GM23338 (cell line): ENCODE measurements around the gene GAREM2. TPM values are rescaled to one million over a fixed set of nuclear protein-coding genes. Genes with fewer than 3 reads are reported as not detected.
A peak's percentile ranks its signal among the peaks of the same experiment; 100 is the strongest.

Experiments
- ATAC-seq: fragments of 200-7000 bp; cut with Tn5 transposase; 3 replicates; pipeline ENCODE4 v1.9.1; 2020
- DNase-seq: peaks from one replicate; pipeline ENCODE4 v3.0.0-alpha.2; 2015; ENCODE audit warnings: low spot score
- H2AFZ ChIP-seq: fragments of 200-600 bp; sonication (generic); 2 replicates; pipeline ENCODE4 v1.8.0; 2016; ENCODE audit warnings: antibody characterized with exemption, mild to moderate bottlenecking, moderate library complexity
- H3F3A ChIP-seq: fragments of 200-600 bp; sonication (generic); replicated peaks from 2 replicates; pipeline ENCODE4 v1.8.0; 2017; ENCODE audit warnings: antibody characterized with exemption, mixed run types, low read depth
- H3K27ac ChIP-seq: fragments of 200-600 bp; sonication (generic); 2 replicates; pipeline ENCODE4 v1.6.1; 2016; ENCODE audit warnings: low read depth
- H3K27me3 ChIP-seq: fragments of 200-600 bp; sonication (generic); 2 replicates; pipeline ENCODE4 v1.8.0; 2016; ENCODE audit warnings: mild to moderate bottlenecking, mixed run types, moderate library complexity; ENCODE audit not compliant: insufficient read depth
- H3K36me3 ChIP-seq: fragments of 200-600 bp; sonication (generic); 2 replicates; pipeline ENCODE4 v1.8.0; 2016; ENCODE audit warnings: mild to moderate bottlenecking; ENCODE audit not compliant: insufficient read depth
- H3K4me1 ChIP-seq: fragments of 200-600 bp; sonication (generic); 2 replicates; pipeline ENCODE4 v1.8.0; 2016; ENCODE audit warnings: mild to moderate bottlenecking, moderate library complexity; ENCODE audit not compliant: insufficient read depth
- H3K4me2 ChIP-seq: fragments of 200-600 bp; sonication (generic); 2 replicates; pipeline ENCODE4 v1.7.1; 2017; ENCODE audit warnings: mixed run types
- H3K4me3 ChIP-seq: fragments of 200-600 bp; sonication (generic); 2 replicates; pipeline ENCODE4 v1.6.1; 2016; ENCODE audit warnings: mixed run types
- H3K79me2 ChIP-seq: fragments of 200-600 bp; sonication (generic); replicated peaks from 2 replicates; pipeline ENCODE4 v1.8.0; 2017; ENCODE audit warnings: mild to moderate bottlenecking; ENCODE audit not compliant: insufficient read depth
- H3K9me2 ChIP-seq: fragments of 200-600 bp; sonication (generic); 2 replicates; pipeline ENCODE4 v1.8.0; 2017; ENCODE audit not compliant: insufficient read depth
- H4K20me1 ChIP-seq: fragments of 200-600 bp; sonication (generic); replicated peaks from 2 replicates; pipeline ENCODE4 v1.8.0; 2017; ENCODE audit warnings: mild to moderate bottlenecking; ENCODE audit not compliant: insufficient read depth
- H3K27ac Mint-ChIP-seq: 2 replicates; pipeline ENCODE4 v1.8.0; 2020; ENCODE audit warnings: inconsistent platforms, mild to moderate bottlenecking, moderate library complexity, mixed read lengths
- H3K27me3 Mint-ChIP-seq: 3 replicates; pipeline ENCODE4 v1.8.0; 2022; ENCODE audit warnings: low read depth, mild to moderate bottlenecking, moderate library complexity, mixed read lengths, inconsistent platforms; ENCODE audit not compliant: insufficient read depth, poor library complexity
- H3K36me3 Mint-ChIP-seq: 3 replicates; pipeline ENCODE4 v1.8.0; 2021; ENCODE audit warnings: low read depth, mild to moderate bottlenecking, inconsistent platforms, moderate library complexity, mixed read lengths
- H3K4me1 Mint-ChIP-seq: 3 replicates; pipeline ENCODE4 v1.8.0; 2020; ENCODE audit warnings: mild to moderate bottlenecking, inconsistent platforms, mixed read lengths
- H3K4me3 Mint-ChIP-seq: 3 replicates; pipeline ENCODE4 v1.8.0; 2021; ENCODE audit warnings: moderate library complexity, mild to moderate bottlenecking, inconsistent platforms, mixed read lengths
- H3K9me3 Mint-ChIP-seq: 3 replicates; pipeline ENCODE4 v1.8.0; 2020; ENCODE audit warnings: moderate library complexity, mild to moderate bottlenecking, inconsistent platforms, mixed read lengths
- CREB1 ChIP-seq: fragments of 250-450 bp; sonication (Bioruptor Pico); IDR thresholded peaks from 2 replicates; pipeline ENCODE4 v1.5.0; 2020; ENCODE audit warnings: low read depth, mild to moderate bottlenecking, moderate library complexity
- CTCF ChIP-seq, 2 experiments: fragments of 200-600 bp in 1 of 2; sonication (generic) in 1 of 2; conservative IDR thresholded peaks; 2 replicates each; pipeline versions ENCODE4 v1.5.1 to v1.6.1; 2016 to 2017; ENCODE audit warnings: antibody characterized with exemption in 2 of 2, low read depth in 2 of 2, mild to moderate bottlenecking in 2 of 2, moderate library complexity in 1 of 2
- EZH2 ChIP-seq: fragments of 200-600 bp; sonication (generic); IDR thresholded peaks from one replicate; pipeline ENCODE4 v1.8.0; 2017; ENCODE audit warnings: antibody characterized with exemption, mild to moderate bottlenecking, low read depth; ENCODE audit not compliant: unreplicated experiment
- NANOG ChIP-seq: IDR thresholded peaks from 2 replicates; pipeline ENCODE4 v1.6.1; 2016; ENCODE audit warnings: antibody characterized with exemption, borderline replicate concordance
- ZNF331 ChIP-seq: fragments of 250-450 bp; sonication (Bioruptor Pico); IDR thresholded peaks from 2 replicates; pipeline ENCODE4 v1.5.0; 2020; ENCODE audit warnings: low read depth, mild to moderate bottlenecking, moderate library complexity
- ZNF462 ChIP-seq: fragments of 250-450 bp; sonication (Bioruptor Pico); IDR thresholded peaks from 2 replicates; pipeline ENCODE4 v1.5.0; 2020; ENCODE audit warnings: mild to moderate bottlenecking, moderate library complexity
- long read RNA-seq: library from polyadenylated mRNA; unstranded; transcript quantifications from one replicate; pipeline ENCODE4 v2.0.0, GENCODE V29; 2020; ENCODE audit not compliant: unreplicated experiment
- polyA plus RNA-seq: library from polyadenylated mRNA; unstranded; fragments of >200 nt; fragmentation: Nextera tagmentation; extraction: Ambion mirVana; gene quantifications from 2 replicates; pipeline ENCODE4 v1.2.1, GENCODE V29; 2016
- total RNA-seq: library from RNA; depleted of rRNA; stranded (reverse); fragments of >200 nt; shearing (Covaris generic); gene quantifications from 2 replicates; pipeline ENCODE4 v1.2.3, GENCODE V29; 2014; rRNA removed
- TF ChIP-seq, protein P1 (sequence below): IDR thresholded peaks from one replicate; pipeline ENCODE4 v1.6.1; 2018; ENCODE audit warnings: antibody characterized with exemption; ENCODE audit not compliant: unreplicated experiment

The GAREM2 gene
- total RNA-seq (20.8 and 23.8 TPM in 2 replicates), polyA plus RNA-seq (3.8 and 4.1 TPM in 2 replicates)
- long read RNA-seq, partial matches to known transcripts: 0 of 5 reads
- long read RNA-seq, other reads (novel, unspliced or antisense): 5 of 5 reads

- H3K79me2 ChIP-seq: peaks cover 12% of the 10 kb centered on the region; the same call in 1 of the 2 replicates
- Mint-ChIP-seq H3K36me3 (peaks cover 13% of the 10 kb centered on the region; the same call in 2 of the 3 replicates), H3K27me3 (peaks cover 19% of the 10 kb centered on the region), H3K9me3 (peaks cover 5% of the 10 kb centered on the region; the same call in 2 of the 3 replicates), H3K4me3 (peak within 1 kb of the TSS; percentile 79), H3K27ac (no peak within 1 kb of the TSS), H3K4me1 (peaks cover 15% of the 10 kb centered on the region)
- TF ChIP-seq, protein P1, sequence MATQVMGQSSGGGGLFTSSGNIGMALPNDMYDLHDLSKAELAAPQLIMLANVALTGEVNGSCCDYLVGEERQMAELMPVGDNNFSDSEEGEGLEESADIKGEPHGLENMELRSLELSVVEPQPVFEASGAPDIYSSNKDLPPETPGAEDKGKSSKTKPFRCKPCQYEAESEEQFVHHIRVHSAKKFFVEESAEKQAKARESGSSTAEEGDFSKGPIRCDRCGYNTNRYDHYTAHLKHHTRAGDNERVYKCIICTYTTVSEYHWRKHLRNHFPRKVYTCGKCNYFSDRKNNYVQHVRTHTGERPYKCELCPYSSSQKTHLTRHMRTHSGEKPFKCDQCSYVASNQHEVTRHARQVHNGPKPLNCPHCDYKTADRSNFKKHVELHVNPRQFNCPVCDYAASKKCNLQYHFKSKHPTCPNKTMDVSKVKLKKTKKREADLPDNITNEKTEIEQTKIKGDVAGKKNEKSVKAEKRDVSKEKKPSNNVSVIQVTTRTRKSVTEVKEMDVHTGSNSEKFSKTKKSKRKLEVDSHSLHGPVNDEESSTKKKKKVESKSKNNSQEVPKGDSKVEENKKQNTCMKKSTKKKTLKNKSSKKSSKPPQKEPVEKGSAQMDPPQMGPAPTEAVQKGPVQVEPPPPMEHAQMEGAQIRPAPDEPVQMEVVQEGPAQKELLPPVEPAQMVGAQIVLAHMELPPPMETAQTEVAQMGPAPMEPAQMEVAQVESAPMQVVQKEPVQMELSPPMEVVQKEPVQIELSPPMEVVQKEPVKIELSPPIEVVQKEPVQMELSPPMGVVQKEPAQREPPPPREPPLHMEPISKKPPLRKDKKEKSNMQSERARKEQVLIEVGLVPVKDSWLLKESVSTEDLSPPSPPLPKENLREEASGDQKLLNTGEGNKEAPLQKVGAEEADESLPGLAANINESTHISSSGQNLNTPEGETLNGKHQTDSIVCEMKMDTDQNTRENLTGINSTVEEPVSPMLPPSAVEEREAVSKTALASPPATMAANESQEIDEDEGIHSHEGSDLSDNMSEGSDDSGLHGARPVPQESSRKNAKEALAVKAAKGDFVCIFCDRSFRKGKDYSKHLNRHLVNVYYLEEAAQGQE: no peak
- no peak for TF ChIP-seq CTCF (conservative IDR thresholded peaks at IDR 0.05; ENCODE audit: low read depth in 2 of 2)
- TF ChIP-seq CREB1 (CRISPR knock-in tag): no peak
- no peak for TF ChIP-seq EZH2
- no peak for TF ChIP-seq ZNF462 (CRISPR knock-in tag)
- no peak for TF ChIP-seq NANOG
- TF ChIP-seq ZNF331 (CRISPR knock-in tag): no peak
- no peaks in the 10 kb centered on the region for H3K9me2 ChIP-seq
- H3K4me3 ChIP-seq: peak within 1 kb of the TSS; percentile 92
- ATAC-seq (peak; percentile 23), DNase-seq (peak; percentile 56)
- peak within 1 kb of the TSS; percentile 91 for H3K4me2 ChIP-seq
- no peak within 1 kb of the TSS for H3K27ac ChIP-seq
- H4K20me1 ChIP-seq: peaks cover 10% of the 10 kb centered on the region
- peaks cover 12% of the 10 kb centered on the region for H3K4me1 ChIP-seq
- 0 out of 2 replicates have a peak, but pooled peaks cover 5% of the 10 kb centered on the region for H3F3A ChIP-seq
- peaks cover 4% of the 10 kb centered on the region; the same call in 1 of the 2 replicates for H3K36me3 ChIP-seq
- H3K27me3 ChIP-seq: no peaks in the 10 kb centered on the region
- H2AFZ ChIP-seq: peak within 1 kb of the TSS; percentile 90; the same call in 1 of the 2 replicates
These were observed at the start of gene GAREM2 for GRCh38 chr2:26172871-26173775. Gene GAREM2, plus strand, starts transcription at chr2:26173088. Its CDS starts 133 bp downstream, at chr2:26173221.
